HEK293 (cell line): ENCODE data around the gene CAMK2N2.

Source experiments
- CTCF ChIA-PET: fragments of 350-600 bp; formaldehyde crosslinking; extraction: SDS; loops from one replicate; lab custom pipeline; 2021; ENCODE audit warnings: antibody characterized with exemption; lab: Yijun Ruan, JAX
- POLR2A ChIA-PET: fragments of 300-600 bp; formaldehyde crosslinking; extraction: SDS; loops from one replicate; lab custom pipeline; 2020; ENCODE audit warnings: antibody characterized with exemption, inconsistent platforms; lab: Yijun Ruan, JAX
- H3K27ac ChIP-seq: fragments of 200-500 bp; sonication (Bioruptor generic); 2 replicates; pipeline ENCODE4 v1.5.1; 2014; ENCODE audit warnings: low read depth, low read length, control low read depth, inconsistent platforms; ENCODE audit errors: extremely low read depth
- H3K36me3 ChIP-seq, 2 experiments: fragments of 200-500 bp in 1 of 2; sonication (Bioruptor generic) in 1 of 2; 1 replicate in 1 of 2; 2 replicates in 1 of 2; pipeline ENCODE4 v1.5.1; 2014 to 2017; ENCODE audit warnings: inconsistent platforms in 2 of 2, low read length in 2 of 2; ENCODE audit not compliant: control insufficient read depth in 2 of 2, insufficient read depth in 1 of 2
- H3K4me1 ChIP-seq: fragments of 200-500 bp; sonication (Bioruptor generic); 2 replicates; pipeline ENCODE4 v1.5.1; 2014; ENCODE audit warnings: mild to moderate bottlenecking, low read length, inconsistent platforms; ENCODE audit not compliant: control insufficient read depth, insufficient read depth
- H3K4me3 ChIP-seq: 2 replicates; pipeline ENCODE4 v1.5.1; 2011; ENCODE audit warnings: low read depth, mild to moderate bottlenecking, control low read depth, low read length, moderate library complexity
- H3K9me3 ChIP-seq: fragments of 200-500 bp; sonication (Bioruptor generic); 2 replicates; pipeline ENCODE4 v1.5.1; 2014; ENCODE audit warnings: low read depth, low read length, inconsistent platforms; ENCODE audit not compliant: control insufficient read depth, insufficient read depth
- GLI4 ChIP-seq: fragments of 450-650 bp; formaldehyde crosslinking; IDR thresholded peaks from 2 replicates; pipeline ENCODE4 v1.5.1; 2016; ENCODE audit warnings: missing biosample characterization, missing genetic modification characterization
- GLIS2 ChIP-seq: fragments of 450-650 bp; formaldehyde crosslinking; IDR thresholded peaks from 2 replicates; pipeline ENCODE4 v1.5.1; 2016; ENCODE audit warnings: missing biosample characterization, missing genetic modification characterization
- SP7 ChIP-seq: fragments of 450-650 bp; formaldehyde crosslinking; IDR thresholded peaks from 2 replicates; pipeline ENCODE4 v1.5.1; 2016; ENCODE audit warnings: missing biosample characterization, missing genetic modification characterization
- WT1 ChIP-seq: fragments of 450-650 bp; formaldehyde crosslinking; IDR thresholded peaks from 2 replicates; pipeline ENCODE4 v1.5.1; 2016; ENCODE audit warnings: missing biosample characterization, missing genetic modification characterization
- ZBTB20 ChIP-seq: fragments of 450-650 bp; formaldehyde crosslinking; IDR thresholded peaks from 2 replicates; pipeline ENCODE4 v1.5.1; 2016; ENCODE audit warnings: missing biosample characterization, missing genetic modification characterization
- ZNF16 ChIP-seq: fragments of 450-650 bp; formaldehyde crosslinking; IDR thresholded peaks from 2 replicates; pipeline ENCODE4 v1.5.1; 2016; ENCODE audit warnings: low read depth, missing biosample characterization, missing genetic modification characterization
- ZNF202 ChIP-seq: fragments of 450-650 bp; formaldehyde crosslinking; IDR thresholded peaks from 2 replicates; pipeline ENCODE4 v1.5.1; 2016; ENCODE audit warnings: missing biosample characterization, missing genetic modification characterization, borderline replicate concordance
- ZNF211 ChIP-seq: fragments of 450-650 bp; formaldehyde crosslinking; IDR thresholded peaks from 2 replicates; pipeline ENCODE4 v1.5.1; 2016; ENCODE audit warnings: low read depth, missing biosample characterization, missing genetic modification characterization
- ZNF221 ChIP-seq: fragments of 450-650 bp; formaldehyde crosslinking; IDR thresholded peaks from 2 replicates; pipeline ENCODE4 v1.5.1; 2017; ENCODE audit warnings: missing biosample characterization, missing genetic modification characterization, borderline replicate concordance
- ZNF624 ChIP-seq: fragments of 450-650 bp; formaldehyde crosslinking; IDR thresholded peaks from 2 replicates; pipeline ENCODE4 v1.5.1; 2017; ENCODE audit warnings: missing biosample characterization, missing genetic modification characterization
- ZNF626 ChIP-seq: fragments of 450-650 bp; sonication (Bioruptor Pico); formaldehyde crosslinking; IDR thresholded peaks from 2 replicates; pipeline ENCODE4 v1.5.1; 2018; ENCODE audit warnings: missing biosample characterization, missing genetic modification characterization, inconsistent platforms
- ZNF777 ChIP-seq: fragments of 450-650 bp; formaldehyde crosslinking; IDR thresholded peaks from 2 replicates; pipeline ENCODE4 v1.5.1; 2017; ENCODE audit warnings: missing biosample characterization, missing genetic modification characterization, borderline replicate concordance
- TF ChIP-seq, protein P1 (sequence below): fragments of 450-650 bp; formaldehyde crosslinking; IDR thresholded peaks from 2 replicates; pipeline ENCODE4 v1.5.1; 2017; ENCODE audit warnings: missing biosample characterization, missing genetic modification characterization
- TF ChIP-seq, protein P2 (sequence below): fragments of 450-650 bp; formaldehyde crosslinking; IDR thresholded peaks from 2 replicates; pipeline ENCODE4 v1.5.1; 2016; ENCODE audit warnings: missing biosample characterization, missing genetic modification characterization
- TF ChIP-seq, protein P3 (sequence below): fragments of 450-650 bp; formaldehyde crosslinking; IDR thresholded peaks from 2 replicates; pipeline ENCODE4 v1.5.1; 2017; ENCODE audit warnings: missing biosample characterization, mild to moderate bottlenecking, missing genetic modification characterization, moderate library complexity
- TF ChIP-seq, protein P4 (sequence below): fragments of 450-650 bp; formaldehyde crosslinking; IDR thresholded peaks from 2 replicates; pipeline ENCODE4 v1.5.1; 2016; ENCODE audit warnings: missing biosample characterization, missing genetic modification characterization
- TF ChIP-seq, protein P5 (sequence below): sonication (generic); formaldehyde crosslinking; IDR thresholded peaks from 2 replicates; pipeline ENCODE4 v1.8.1; 2022; ENCODE audit warnings: mild to moderate bottlenecking, moderate library complexity, missing genetic modification reagents
- TF ChIP-seq, protein P6 (sequence below): fragments of 450-650 bp; formaldehyde crosslinking; IDR thresholded peaks from 2 replicates; pipeline ENCODE4 v1.5.1; 2016; ENCODE audit warnings: missing biosample characterization, missing genetic modification characterization
- TF ChIP-seq, protein P7 (sequence below): fragments of 450-650 bp; formaldehyde crosslinking; conservative IDR thresholded peaks from 2 replicates; pipeline ENCODE4 v1.5.1; 2016; ENCODE audit warnings: low read depth, missing biosample characterization, missing genetic modification characterization
- TF ChIP-seq, protein P8 (sequence below): fragments of 450-650 bp; formaldehyde crosslinking; IDR thresholded peaks from 2 replicates; pipeline ENCODE4 v1.5.1; 2017; ENCODE audit warnings: missing biosample characterization, missing genetic modification characterization

The CAMK2N2 gene

DNA sequence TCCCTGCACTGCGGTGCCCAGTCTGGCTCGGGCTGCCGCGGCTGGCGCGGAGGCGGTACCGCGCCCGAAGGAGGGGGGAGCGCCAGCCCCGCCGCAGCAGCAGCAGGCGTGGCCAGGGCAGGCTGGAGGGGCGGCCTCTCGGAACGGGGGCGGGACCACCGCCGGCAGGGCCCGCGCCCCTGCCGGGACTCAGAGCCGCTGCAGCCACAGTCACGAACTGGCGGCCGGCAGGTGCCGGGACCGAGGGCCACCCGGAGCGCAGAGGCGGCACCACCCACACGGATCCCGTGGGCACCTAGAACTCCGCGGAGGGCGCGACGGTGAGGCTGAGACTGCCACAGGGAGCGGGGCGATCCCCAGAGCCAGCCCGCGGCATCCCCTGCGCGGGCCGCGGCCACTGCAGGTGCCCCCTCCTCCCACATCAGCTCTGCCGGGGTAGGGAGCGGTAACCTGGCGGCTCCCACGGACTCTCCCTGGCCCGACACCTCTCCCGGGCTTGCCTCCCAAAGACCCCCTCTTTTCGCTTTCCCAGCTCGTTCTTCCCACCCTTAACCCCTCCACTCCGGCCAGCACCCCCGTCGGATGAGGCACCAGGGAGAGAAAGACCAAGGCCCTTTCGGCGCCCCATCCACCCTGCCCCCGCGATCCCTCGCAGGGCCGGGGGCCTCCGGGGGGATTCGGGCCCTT is 31.8 kb downstream of the CAMK2N2 start, which contains the start of gene VWA5B2:
Gene VWA5B2 (plus strand): TSS at position 192 of the 687 bp plus-strand sequence. CDS start 944 bp downstream, outside the sequence.
- no peak within 1 kb of the TSS for H3K27ac ChIP-seq
- ChIA-PET POLR2A (interaction anchor here (2.0 kb wide), 1 partner anchor 44 kb away, joined by 4 read pairs; the partner anchor contains the start of gene ABCF3), CTCF (interaction anchor here (0.6 to 4.4 kb wide), 6 partner anchors 10 to 65 kb away, joined by 3 to 66 read pairs (median 5); partner anchors contain the start of gene CAMK2N2)
- H3K4me3 ChIP-seq: peak within 1 kb of the TSS; percentile 70
- no peaks in the 10 kb centered on the region for H3K4me1 ChIP-seq
- no peaks in the 10 kb centered on the region for H3K9me3 ChIP-seq
- H3K36me3 ChIP-seq: no peaks in the 10 kb centered on the region
- TF ChIP-seq, protein P1, sequence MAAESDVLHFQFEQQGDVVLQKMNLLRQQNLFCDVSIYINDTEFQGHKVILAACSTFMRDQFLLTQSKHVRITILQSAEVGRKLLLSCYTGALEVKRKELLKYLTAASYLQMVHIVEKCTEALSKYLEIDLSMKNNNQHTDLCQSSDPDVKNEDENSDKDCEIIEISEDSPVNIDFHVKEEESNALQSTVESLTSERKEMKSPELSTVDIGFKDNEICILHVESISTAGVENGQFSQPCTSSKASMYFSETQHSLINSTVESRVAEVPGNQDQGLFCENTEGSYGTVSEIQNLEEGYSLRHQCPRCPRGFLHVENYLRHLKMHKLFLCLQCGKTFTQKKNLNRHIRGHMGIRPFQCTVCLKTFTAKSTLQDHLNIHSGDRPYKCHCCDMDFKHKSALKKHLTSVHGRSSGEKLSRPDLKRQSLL (tag by site-specific recombination): no peak
- no peak for TF ChIP-seq WT1 (tag by site-specific recombination)
- TF ChIP-seq, protein P2, sequence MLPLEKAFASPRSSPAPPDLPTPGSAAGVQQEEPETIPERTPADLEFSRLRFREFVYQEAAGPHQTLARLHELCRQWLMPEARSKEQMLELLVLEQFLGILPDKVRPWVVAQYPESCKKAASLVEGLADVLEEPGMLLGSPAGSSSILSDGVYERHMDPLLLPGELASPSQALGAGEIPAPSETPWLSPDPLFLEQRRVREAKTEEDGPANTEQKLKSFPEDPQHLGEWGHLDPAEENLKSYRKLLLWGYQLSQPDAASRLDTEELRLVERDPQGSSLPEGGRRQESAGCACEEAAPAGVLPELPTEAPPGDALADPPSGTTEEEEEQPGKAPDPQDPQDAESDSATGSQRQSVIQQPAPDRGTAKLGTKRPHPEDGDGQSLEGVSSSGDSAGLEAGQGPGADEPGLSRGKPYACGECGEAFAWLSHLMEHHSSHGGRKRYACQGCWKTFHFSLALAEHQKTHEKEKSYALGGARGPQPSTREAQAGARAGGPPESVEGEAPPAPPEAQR (tag by site-specific recombination): no peak
- no peak for TF ChIP-seq ZNF626
- no peak for TF ChIP-seq GLI4 (tag by site-specific recombination)
- no peak for TF ChIP-seq ZNF16 (tag by site-specific recombination)
- TF ChIP-seq, protein P3, sequence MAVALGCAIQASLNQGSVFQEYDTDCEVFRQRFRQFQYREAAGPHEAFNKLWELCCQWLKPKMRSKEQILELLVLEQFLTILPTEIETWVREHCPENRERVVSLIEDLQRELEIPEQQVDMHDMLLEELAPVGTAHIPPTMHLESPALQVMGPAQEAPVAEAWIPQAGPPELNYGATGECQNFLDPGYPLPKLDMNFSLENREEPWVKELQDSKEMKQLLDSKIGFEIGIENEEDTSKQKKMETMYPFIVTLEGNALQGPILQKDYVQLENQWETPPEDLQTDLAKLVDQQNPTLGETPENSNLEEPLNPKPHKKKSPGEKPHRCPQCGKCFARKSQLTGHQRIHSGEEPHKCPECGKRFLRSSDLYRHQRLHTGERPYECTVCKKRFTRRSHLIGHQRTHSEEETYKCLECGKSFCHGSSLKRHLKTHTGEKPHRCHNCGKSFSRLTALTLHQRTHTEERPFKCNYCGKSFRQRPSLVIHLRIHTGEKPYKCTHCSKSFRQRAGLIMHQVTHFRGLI (tag by site-specific recombination): no peak
- no peak for TF ChIP-seq ZNF202 (tag by site-specific recombination)
- peak; percentile 90 for TF ChIP-seq GLIS2
- TF ChIP-seq SP7 (tag by site-specific recombination): peak; percentile 72
- TF ChIP-seq, protein P4, sequence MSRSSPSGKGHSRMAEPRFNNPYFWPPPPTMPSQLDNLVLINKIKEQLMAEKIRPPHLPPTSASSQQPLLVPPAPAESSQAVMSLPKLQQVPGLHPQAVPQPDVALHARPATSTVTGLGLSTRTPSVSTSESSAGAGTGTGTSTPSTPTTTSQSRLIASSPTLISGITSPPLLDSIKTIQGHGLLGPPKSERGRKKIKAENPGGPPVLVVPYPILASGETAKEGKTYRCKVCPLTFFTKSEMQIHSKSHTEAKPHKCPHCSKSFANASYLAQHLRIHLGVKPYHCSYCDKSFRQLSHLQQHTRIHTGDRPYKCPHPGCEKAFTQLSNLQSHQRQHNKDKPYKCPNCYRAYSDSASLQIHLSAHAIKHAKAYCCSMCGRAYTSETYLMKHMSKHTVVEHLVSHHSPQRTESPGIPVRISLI (tag by site-specific recombination): no peak
- TF ChIP-seq ZNF221 (tag by site-specific recombination): no peak
- TF ChIP-seq, protein P5, sequence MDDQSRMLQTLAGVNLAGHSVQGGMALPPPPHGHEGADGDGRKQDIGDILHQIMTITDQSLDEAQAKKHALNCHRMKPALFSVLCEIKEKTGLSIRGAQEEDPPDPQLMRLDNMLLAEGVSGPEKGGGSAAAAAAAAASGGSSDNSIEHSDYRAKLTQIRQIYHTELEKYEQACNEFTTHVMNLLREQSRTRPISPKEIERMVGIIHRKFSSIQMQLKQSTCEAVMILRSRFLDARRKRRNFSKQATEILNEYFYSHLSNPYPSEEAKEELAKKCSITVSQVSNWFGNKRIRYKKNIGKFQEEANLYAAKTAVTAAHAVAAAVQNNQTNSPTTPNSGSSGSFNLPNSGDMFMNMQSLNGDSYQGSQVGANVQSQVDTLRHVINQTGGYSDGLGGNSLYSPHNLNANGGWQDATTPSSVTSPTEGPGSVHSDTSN (CRISPR knock-in tag): 0 out of 2 replicates have a peak, but pooled peaks have one; percentile 34
- peak; percentile 64; the same call in 1 of the 2 replicates for TF ChIP-seq ZNF777 (tag by site-specific recombination)
- TF ChIP-seq, protein P6, sequence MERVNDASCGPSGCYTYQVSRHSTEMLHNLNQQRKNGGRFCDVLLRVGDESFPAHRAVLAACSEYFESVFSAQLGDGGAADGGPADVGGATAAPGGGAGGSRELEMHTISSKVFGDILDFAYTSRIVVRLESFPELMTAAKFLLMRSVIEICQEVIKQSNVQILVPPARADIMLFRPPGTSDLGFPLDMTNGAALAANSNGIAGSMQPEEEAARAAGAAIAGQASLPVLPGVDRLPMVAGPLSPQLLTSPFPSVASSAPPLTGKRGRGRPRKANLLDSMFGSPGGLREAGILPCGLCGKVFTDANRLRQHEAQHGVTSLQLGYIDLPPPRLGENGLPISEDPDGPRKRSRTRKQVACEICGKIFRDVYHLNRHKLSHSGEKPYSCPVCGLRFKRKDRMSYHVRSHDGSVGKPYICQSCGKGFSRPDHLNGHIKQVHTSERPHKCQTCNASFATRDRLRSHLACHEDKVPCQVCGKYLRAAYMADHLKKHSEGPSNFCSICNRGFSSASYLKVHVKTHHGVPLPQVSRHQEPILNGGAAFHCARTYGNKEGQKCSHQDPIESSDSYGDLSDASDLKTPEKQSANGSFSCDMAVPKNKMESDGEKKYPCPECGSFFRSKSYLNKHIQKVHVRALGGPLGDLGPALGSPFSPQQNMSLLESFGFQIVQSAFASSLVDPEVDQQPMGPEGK (tag by site-specific recombination): peak; percentile 71
- TF ChIP-seq ZNF211 (tag by site-specific recombination): no peak
- TF ChIP-seq, protein P7, sequence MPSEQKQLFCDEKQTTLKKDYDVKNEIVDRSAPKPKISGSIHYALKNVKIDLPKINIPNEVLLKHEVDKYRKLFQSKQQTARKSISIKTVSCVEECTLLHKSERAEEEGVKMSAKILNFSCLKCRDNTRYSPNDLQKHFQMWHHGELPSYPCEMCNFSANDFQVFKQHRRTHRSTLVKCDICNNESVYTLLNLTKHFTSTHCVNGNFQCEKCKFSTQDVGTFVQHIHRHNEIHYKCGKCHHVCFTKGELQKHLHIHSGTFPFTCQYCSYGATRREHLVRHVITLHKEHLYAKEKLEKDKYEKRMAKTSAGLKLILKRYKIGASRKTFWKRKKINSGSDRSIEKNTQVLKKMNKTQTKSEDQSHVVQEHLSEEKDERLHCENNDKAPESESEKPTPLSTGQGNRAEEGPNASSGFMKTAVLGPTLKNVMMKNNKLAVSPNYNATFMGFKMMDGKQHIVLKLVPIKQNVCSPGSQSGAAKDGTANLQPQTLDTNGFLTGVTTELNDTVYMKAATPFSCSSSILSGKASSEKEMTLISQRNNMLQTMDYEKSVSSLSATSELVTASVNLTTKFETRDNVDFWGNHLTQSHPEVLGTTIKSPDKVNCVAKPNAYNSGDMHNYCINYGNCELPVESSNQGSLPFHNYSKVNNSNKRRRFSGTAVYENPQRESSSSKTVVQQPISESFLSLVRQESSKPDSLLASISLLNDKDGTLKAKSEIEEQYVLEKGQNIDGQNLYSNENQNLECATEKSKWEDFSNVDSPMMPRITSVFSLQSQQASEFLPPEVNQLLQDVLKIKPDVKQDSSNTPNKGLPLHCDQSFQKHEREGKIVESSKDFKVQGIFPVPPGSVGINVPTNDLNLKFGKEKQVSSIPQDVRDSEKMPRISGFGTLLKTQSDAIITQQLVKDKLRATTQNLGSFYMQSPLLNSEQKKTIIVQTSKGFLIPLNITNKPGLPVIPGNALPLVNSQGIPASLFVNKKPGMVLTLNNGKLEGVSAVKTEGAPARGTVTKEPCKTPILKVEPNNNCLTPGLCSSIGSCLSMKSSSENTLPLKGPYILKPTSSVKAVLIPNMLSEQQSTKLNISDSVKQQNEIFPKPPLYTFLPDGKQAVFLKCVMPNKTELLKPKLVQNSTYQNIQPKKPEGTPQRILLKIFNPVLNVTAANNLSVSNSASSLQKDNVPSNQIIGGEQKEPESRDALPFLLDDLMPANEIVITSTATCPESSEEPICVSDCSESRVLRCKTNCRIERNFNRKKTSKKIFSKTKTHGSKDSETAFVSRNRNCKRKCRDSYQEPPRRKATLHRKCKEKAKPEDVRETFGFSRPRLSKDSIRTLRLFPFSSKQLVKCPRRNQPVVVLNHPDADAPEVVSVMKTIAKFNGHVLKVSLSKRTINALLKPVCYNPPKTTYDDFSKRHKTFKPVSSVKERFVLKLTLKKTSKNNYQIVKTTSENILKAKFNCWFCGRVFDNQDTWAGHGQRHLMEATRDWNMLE: no peak
- TF ChIP-seq, protein P8, sequence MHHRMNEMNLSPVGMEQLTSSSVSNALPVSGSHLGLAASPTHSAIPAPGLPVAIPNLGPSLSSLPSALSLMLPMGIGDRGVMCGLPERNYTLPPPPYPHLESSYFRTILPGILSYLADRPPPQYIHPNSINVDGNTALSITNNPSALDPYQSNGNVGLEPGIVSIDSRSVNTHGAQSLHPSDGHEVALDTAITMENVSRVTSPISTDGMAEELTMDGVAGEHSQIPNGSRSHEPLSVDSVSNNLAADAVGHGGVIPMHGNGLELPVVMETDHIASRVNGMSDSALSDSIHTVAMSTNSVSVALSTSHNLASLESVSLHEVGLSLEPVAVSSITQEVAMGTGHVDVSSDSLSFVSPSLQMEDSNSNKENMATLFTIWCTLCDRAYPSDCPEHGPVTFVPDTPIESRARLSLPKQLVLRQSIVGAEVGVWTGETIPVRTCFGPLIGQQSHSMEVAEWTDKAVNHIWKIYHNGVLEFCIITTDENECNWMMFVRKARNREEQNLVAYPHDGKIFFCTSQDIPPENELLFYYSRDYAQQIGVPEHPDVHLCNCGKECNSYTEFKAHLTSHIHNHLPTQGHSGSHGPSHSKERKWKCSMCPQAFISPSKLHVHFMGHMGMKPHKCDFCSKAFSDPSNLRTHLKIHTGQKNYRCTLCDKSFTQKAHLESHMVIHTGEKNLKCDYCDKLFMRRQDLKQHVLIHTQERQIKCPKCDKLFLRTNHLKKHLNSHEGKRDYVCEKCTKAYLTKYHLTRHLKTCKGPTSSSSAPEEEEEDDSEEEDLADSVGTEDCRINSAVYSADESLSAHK (tag by site-specific recombination): no peak
- no peak for TF ChIP-seq ZNF624 (tag by site-specific recombination)
- peak; percentile 45; the same call in 1 of the 2 replicates for TF ChIP-seq ZBTB20 (tag by site-specific recombination)
